Parathyroid adenoma (tissue), 2 donors: Measurements from ENCODE around the gene KAT8.

Experiments
- H2AFZ ChIP-seq: fragments of 300-600 bp; sonication (generic); one replicate; pipeline ENCODE4 v1.7.0; 2017; ENCODE audit warnings: antibody characterized with exemption, mild to moderate bottlenecking
- H3K27ac ChIP-seq: fragments of 300-600 bp; sonication (generic); one replicate; pipeline ENCODE4 v1.7.0; 2017
- H3K27me3 ChIP-seq: fragments of 300-600 bp; sonication (generic); one replicate; pipeline ENCODE4 v1.7.0; 2017; ENCODE audit warnings: low read length; ENCODE audit not compliant: control insufficient read depth, insufficient read depth
- H3K36me3 ChIP-seq: fragments of 300-600 bp; sonication (generic); one replicate; pipeline ENCODE4 v1.7.0; 2017; ENCODE audit warnings: low read length; ENCODE audit not compliant: control insufficient read depth, insufficient read depth
- H3K4me1 ChIP-seq: fragments of 300-600 bp; sonication (generic); one replicate; pipeline ENCODE4 v1.7.0; 2017; ENCODE audit warnings: control low read depth
- H3K4me2 ChIP-seq: fragments of 300-600 bp; sonication (generic); one replicate; pipeline ENCODE4 v1.7.0; 2017; ENCODE audit warnings: low read length
- H3K4me3 ChIP-seq: fragments of 300-600 bp; sonication (generic); one replicate; pipeline ENCODE4 v1.7.0; 2017; ENCODE audit warnings: low read depth, low read length
- H3K79me2 ChIP-seq: fragments of 300-600 bp; sonication (generic); one replicate; pipeline ENCODE4 v1.7.0; 2017; ENCODE audit warnings: control low read depth
- H3K9ac ChIP-seq: fragments of 300-600 bp; sonication (generic); one replicate; pipeline ENCODE4 v1.7.0; 2017; ENCODE audit warnings: mild to moderate bottlenecking
- H3K9me3 ChIP-seq: fragments of 300-600 bp; sonication (generic); one replicate; pipeline ENCODE4 v1.7.0; 2017; ENCODE audit warnings: low read length; ENCODE audit not compliant: control insufficient read depth
- CTCF ChIP-seq: fragments of 300-600 bp; sonication (generic); IDR thresholded peaks from one replicate; pipeline ENCODE4 v1.7.0; 2017; ENCODE audit warnings: antibody characterized with exemption, mild to moderate bottlenecking
- donor health status: primary hyperparathyroidism.

The KAT8 gene

GRCh38 chr16:31077592-31078396, 39.7 kb upstream of the KAT8 start:
- H3K9me3 ChIP-seq, result no peaks in the 10 kb centered on the region
- no peak overlapping the region for H3K9ac ChIP-seq
- no peak overlapping the region for H3K4me2 ChIP-seq
- peaks cover 21% of the 10 kb centered on the region for H3K79me2 ChIP-seq
- H3K4me1 ChIP-seq, result peaks cover 2% of the 10 kb centered on the region
- no peak overlapping the region for H2AFZ ChIP-seq
- TF ChIP-seq CTCF, result no peak
- H3K4me3 ChIP-seq, result no peak overlapping the region
- H3K27ac ChIP-seq, result no peak overlapping the region
- H3K36me3 ChIP-seq, result no peaks in the 10 kb centered on the region
- H3K27me3 ChIP-seq, result no peaks in the 10 kb centered on the region

GRCh38 chr16:31078597-31079341, 38.7 kb upstream of the KAT8 start:
- peaks cover 2% of the 10 kb centered on the region for H3K4me1 ChIP-seq
- no peaks in the 10 kb centered on the region for H3K36me3 ChIP-seq
- no peak for TF ChIP-seq CTCF
- H3K27me3 ChIP-seq, result no peaks in the 10 kb centered on the region
- no peak overlapping the region for H3K9ac ChIP-seq
- H3K27ac ChIP-seq, result no peak overlapping the region
- H3K9me3 ChIP-seq, result no peaks in the 10 kb centered on the region
- peaks cover 21% of the 10 kb centered on the region for H3K79me2 ChIP-seq
- H2AFZ ChIP-seq, result no peak overlapping the region
- H3K4me2 ChIP-seq, result no peak overlapping the region
- H3K4me3 ChIP-seq, result no peak overlapping the region

GRCh38 chr16:31079342-31079944, 38.0 kb upstream of the KAT8 start:
- Histone ChIP-seq H3K9me3 (no peaks in the 10 kb centered on the region), H3K9ac (no peak overlapping the region), H3K79me2 (peaks cover 21% of the 10 kb centered on the region), H3K4me3 (no peak overlapping the region), H3K4me1 (peaks cover 2% of the 10 kb centered on the region), H3K4me2 (no peak overlapping the region), H3K27ac (no peak overlapping the region), H3K36me3 (no peaks in the 10 kb centered on the region), H2AFZ (no peak overlapping the region), H3K27me3 (no peaks in the 10 kb centered on the region)
- no peak for TF ChIP-seq CTCF

GRCh38 chr16:31080035-31080629, 37.3 kb upstream of the KAT8 start:
- Histone ChIP-seq H3K36me3 (no peaks in the 10 kb centered on the region), H3K4me1 (no peaks in the 10 kb centered on the region), H3K27me3 (no peaks in the 10 kb centered on the region), H3K9ac (no peak overlapping the region), H3K4me3 (no peak overlapping the region), H3K9me3 (no peaks in the 10 kb centered on the region), H3K4me2 (no peak overlapping the region), H3K27ac (no peak overlapping the region), H3K79me2 (peaks cover 21% of the 10 kb centered on the region), H2AFZ (no peak overlapping the region)
- no peak for TF ChIP-seq CTCF
